ENCODE data around the gene KCNH8.

The KCNH8 gene

GRCh38 chr3:19202754-19203153 is 54.4 kb downstream of the KCNH8 start:
- no peak for DNase-seq (ENCODE audit: low read depth)
- H3K4me3 ChIP-seq (ENCODE audit: low read depth, low read length): no peak overlapping the region
- no peak for TF ChIP-seq CTCF (IDR thresholded peaks at IDR 0.05; ENCODE audit: insufficient read depth, low read depth, low read length, missing control alignments)

GRCh38 chr3:19206540-19206939 is 58.2 kb downstream of the KCNH8 start:
- no peak overlapping the region for H3K4me3 ChIP-seq (ENCODE audit: low read depth, low read length)
- no peak for TF ChIP-seq CTCF (IDR thresholded peaks at IDR 0.05; ENCODE audit: insufficient read depth, low read depth, low read length, missing control alignments)
- no peak for DNase-seq (ENCODE audit: low read depth)

- no peak overlapping the region for H3K4me3 ChIP-seq (ENCODE audit: low read depth, low read length)
- DNase-seq (ENCODE audit: low read depth): peak; percentile 29
- peak; percentile 18 for TF ChIP-seq CTCF (IDR thresholded peaks at IDR 0.05; ENCODE audit: insufficient read depth, low read depth, low read length, missing control alignments)
These were observed 65.4 kb downstream of the KCNH8 start for GRCh38 chr3:19213603-19214220.

- H3K4me3 ChIP-seq (ENCODE audit: low read depth, low read length): no peak overlapping the region
- no peak for TF ChIP-seq CTCF (IDR thresholded peaks at IDR 0.05; ENCODE audit: insufficient read depth, low read depth, low read length, missing control alignments)
- no peak for DNase-seq (ENCODE audit: low read depth)
These were observed 67.1 kb downstream of the KCNH8 start for GRCh38 chr3:19215427-19215826.

GRCh38 chr3:19216669-19217337 is 68.5 kb downstream of the KCNH8 start:
- TF ChIP-seq CTCF (IDR thresholded peaks at IDR 0.05; ENCODE audit: insufficient read depth, low read depth, low read length, missing control alignments): no peak
- DNase-seq (ENCODE audit: low read depth): no peak
- no peak overlapping the region for H3K4me3 ChIP-seq (ENCODE audit: low read depth, low read length)

- no peak for TF ChIP-seq CTCF (IDR thresholded peaks at IDR 0.05; ENCODE audit: insufficient read depth, low read depth, low read length, missing control alignments)
- H3K4me3 ChIP-seq (ENCODE audit: low read depth, low read length): no peak overlapping the region
- no peak for DNase-seq (ENCODE audit: low read depth)
These were observed 72.0 kb downstream of the KCNH8 start for GRCh38 chr3:19220311-19220710.

- H3K4me3 ChIP-seq (ENCODE audit: low read depth, low read length): no peak overlapping the region
- no peak for DNase-seq (ENCODE audit: low read depth)
- TF ChIP-seq CTCF (IDR thresholded peaks at IDR 0.05; ENCODE audit: insufficient read depth, low read depth, low read length, missing control alignments): no peak
These were observed 72.8 kb downstream of the KCNH8 start for GRCh38 chr3:19221081-19221480.
